HepG2 (cell line): Measurements from ENCODE around the gene DNAJB12. TPM values are rescaled to one million over a fixed set of nuclear protein-coding genes. Genes with fewer than 3 reads are reported as not detected.

Experiments
- ATAC-seq: fragments of 200-7000 bp; cut with Tn5 transposase; 3 replicates; pipeline ENCODE4 v1.9.1; 2020; ENCODE audit warnings: mild to moderate bottlenecking, moderate library complexity
- BruUV-seq: library from RNA; stranded (reverse); fragments of 400-500 nt; replicated peaks from 2 replicates; lab custom pipeline; 2021; lab: Mats Ljungman, UMichigan
- CTCF ChIA-PET: fragments of 300-600 bp; formaldehyde crosslinking; extraction: SDS; loops from one replicate; lab custom pipeline; 2021; ENCODE audit warnings: low total read pairs, inconsistent platforms, low intra/inter-chr PET ratio; lab: Yijun Ruan, JAX
- POLR2A ChIA-PET: fragments of 350-600 bp; sonication (Branson Sonifier 250); formaldehyde crosslinking; loops from one replicate; lab custom pipeline; 2020; ENCODE audit warnings: antibody characterized with exemption, inconsistent platforms; lab: Yijun Ruan, JAX
- DNase-seq: peaks from one replicate; pipeline ENCODE4 v3.0.0-alpha.2; 2015; ENCODE audit warnings: low spot score
- FAIRE-seq: peaks from 3 replicates; lab custom pipeline; 2011; peaks lifted over from hg19 to GRCh38; lab: Jason Lieb, UNC
- H2AFZ ChIP-seq: one replicate; pipeline ENCODE4 v1.6.1; 2011; ENCODE audit warnings: low read length, inconsistent platforms
- H3K27ac ChIP-seq: fragments of 300-600 bp; 3 replicates; pipeline ENCODE4 v1.8.0; 2011; ENCODE audit warnings: mixed run types, mild to moderate bottlenecking, mixed read lengths, low read length, inconsistent platforms; ENCODE audit not compliant: insufficient read depth; ENCODE audit errors: extremely low read length
- H3K27me3 ChIP-seq, 2 experiments: fragments of 200-600 bp in 1 of 2; 2 replicates in 1 of 2; 3 replicates in 1 of 2; pipeline versions ENCODE4 v1.6.0 to v1.8.0; 2011; ENCODE audit warnings: low read length in 2 of 2, mild to moderate bottlenecking in 2 of 2, moderate library complexity in 2 of 2, inconsistent platforms in 1 of 2; ENCODE audit not compliant: insufficient read depth in 2 of 2, control insufficient read depth in 1 of 2
- H3K36me3 ChIP-seq, 2 experiments: fragments of 200-600 bp in 1 of 2; replicated peaks in 1 of 2; 2 replicates in 1 of 2; 3 replicates in 1 of 2; pipeline versions ENCODE4 v1.5.1 to v1.8.0; 2011; ENCODE audit warnings: low read length in 2 of 2, inconsistent platforms in 1 of 2; ENCODE audit not compliant: insufficient read depth in 2 of 2, control insufficient read depth in 1 of 2
- H3K4me1 ChIP-seq: 2 replicates; pipeline ENCODE4 v1.5.1; 2012; ENCODE audit warnings: low read length, inconsistent platforms; ENCODE audit not compliant: insufficient read depth
- H3K4me2 ChIP-seq: 2 replicates; pipeline ENCODE4 v1.6.0; 2011; ENCODE audit warnings: low read depth, low read length, inconsistent platforms
- H3K4me3 ChIP-seq, 3 experiments: fragments of 200-600 bp in 1 of 3; sonication (generic), shearing (Covaris generic) in 1 of 3; replicated peaks in 1 of 3; 2 replicates each; pipeline ENCODE4 v1.5.1; 2011 to 2016; ENCODE audit warnings: low read length in 3 of 3, inconsistent platforms in 2 of 3, low read depth in 2 of 3, mild to moderate bottlenecking in 2 of 3, control low read depth in 1 of 3, mixed read lengths in 1 of 3; ENCODE audit not compliant: insufficient read depth in 1 of 3
- H3K79me2 ChIP-seq: one replicate; pipeline ENCODE4 v1.6.1; 2011; ENCODE audit warnings: low read length, inconsistent platforms; ENCODE audit not compliant: insufficient read depth
- H3K9ac ChIP-seq: 2 replicates; pipeline ENCODE4 v1.6.0; 2011; ENCODE audit warnings: mild to moderate bottlenecking, low read depth, low read length, inconsistent platforms; ENCODE audit not compliant: insufficient read depth
- H3K9me3 ChIP-seq: 2 replicates; pipeline ENCODE4 v1.5.1; 2012; ENCODE audit warnings: mild to moderate bottlenecking, low read length
- H4K20me1 ChIP-seq: 2 replicates; pipeline ENCODE4 v1.6.0; 2011; ENCODE audit warnings: inconsistent platforms, mild to moderate bottlenecking, low read length, moderate library complexity; ENCODE audit not compliant: insufficient read depth
- CEBPG ChIP-seq: IDR thresholded peaks from 2 replicates; pipeline ENCODE4 v1.6.1; 2016
- PTBP1 ChIP-seq: fragments of 200-400 bp; formaldehyde crosslinking; IDR thresholded peaks from 2 replicates; pipeline ENCODE4 v1.6.1; 2018; ENCODE audit warnings: low read length, low read depth; ENCODE audit not compliant: poor library complexity, severe bottlenecking
- RBFOX2 ChIP-seq: fragments of 200-400 bp; formaldehyde crosslinking; IDR thresholded peaks from 2 replicates; pipeline ENCODE4 v1.6.1; 2017; ENCODE audit warnings: low read depth, mild to moderate bottlenecking, low read length
- SOX13 ChIP-seq, 3 experiments: fragments of 450-650 bp in 1 of 3; sonication (generic) in 1 of 3; formaldehyde crosslinking in 1 of 3; IDR thresholded peaks in 2 of 3; conservative IDR thresholded peaks in 1 of 3; 2 replicates each; pipeline versions ENCODE4 v1.5.0 to v1.6.1; 2016 to 2020; ENCODE audit warnings: antibody characterized with exemption in 1 of 3, mild to moderate bottlenecking in 1 of 3, missing compliant biosample characterization in 1 of 3, missing genetic modification reagents in 1 of 3, moderate library complexity in 1 of 3
- WGBS: methylation state at CpG from one replicate; pipeline ENCODE4 v1.1.6; 2017; ENCODE audit warnings: low lambda C conversion rate; 5-methylcytosine and 5-hydroxymethylcytosine counted together
- in situ Hi-C: cut with HindIII; loops from 2 replicates; pipeline ENCODE4 v1.10.0; 2017; ENCODE audit warnings: low pct_unique_long_range_greater_than_20kb; ENCODE audit not compliant: extremely low pct_ligation_motif_present
- intact Hi-C: fragments of 100-400 bp; cut with micrococcal nuclease; formaldehyde crosslinking; loops from one replicate; pipeline ENCODE4 v1.10.0; 2022; ENCODE audit not compliant: unreplicated experiment
- polyA plus RNA-seq, 8 experiments: library from polyadenylated mRNA; depleted of rRNA in 3 of 8; stranded (reverse) in 7 of 8; unstranded in 1 of 8; fragments of >200 nt; fragmentation: Illumina TruSeq in 4 of 8; extraction: Trizol in 4 of 8; gene quantifications; 2 replicates each; pipeline versions ENCODE4 v1.2.1 to v1.2.3, GENCODE V29; 2011 to 2016; ENCODE audit warnings: low read depth in 4 of 8, missing spikeins in 1 of 8, mixed read lengths in 1 of 8; ENCODE audit not compliant: insufficient read depth in 1 of 8
- total RNA-seq, 5 experiments: library from RNA; depleted of rRNA; stranded (reverse); fragments of >200 nt; fragmentation: Illumina TruSeq; extraction: Trizol; gene quantifications; 2 replicates each; pipeline ENCODE4 v1.2.3, GENCODE V29; 2016; ENCODE audit warnings: low read depth in 1 of 5
- TF ChIP-seq, protein P1 (sequence below): IDR thresholded peaks from 2 replicates; pipeline ENCODE4 v1.6.1; 2012; ENCODE audit warnings: inconsistent platforms
- TF ChIP-seq, protein P2 (sequence below): sonication (generic); formaldehyde crosslinking; IDR thresholded peaks from 2 replicates; pipeline ENCODE4 v1.4.0; 2020; ENCODE audit warnings: mild to moderate bottlenecking, low read depth, missing genetic modification reagents
- TF ChIP-seq, protein P3 (sequence below): sonication (generic); formaldehyde crosslinking; IDR thresholded peaks from 2 replicates; pipeline ENCODE4 v1.9.0; 2021; ENCODE audit warnings: missing genetic modification reagents, borderline replicate concordance
- TF ChIP-seq, protein P4 (sequence below): sonication (generic); formaldehyde crosslinking; IDR thresholded peaks from 2 replicates; pipeline ENCODE4 v1.4.0; 2020; ENCODE audit warnings: missing genetic modification reagents; ENCODE audit errors: not compliant biosample characterization
- TF ChIP-seq, protein P5 (sequence below): IDR thresholded peaks from 2 replicates; pipeline ENCODE4 v1.6.1; 2012; ENCODE audit warnings: low read length, improper control_type of control experiment

The DNAJB12 gene
- total and polyA plus RNA-seq, 2 of the 13 experiments (the other 11 are each of a cell fraction or from before 2014, with no cell fraction given), result 10.8 to 18.2 TPM

DNA sequence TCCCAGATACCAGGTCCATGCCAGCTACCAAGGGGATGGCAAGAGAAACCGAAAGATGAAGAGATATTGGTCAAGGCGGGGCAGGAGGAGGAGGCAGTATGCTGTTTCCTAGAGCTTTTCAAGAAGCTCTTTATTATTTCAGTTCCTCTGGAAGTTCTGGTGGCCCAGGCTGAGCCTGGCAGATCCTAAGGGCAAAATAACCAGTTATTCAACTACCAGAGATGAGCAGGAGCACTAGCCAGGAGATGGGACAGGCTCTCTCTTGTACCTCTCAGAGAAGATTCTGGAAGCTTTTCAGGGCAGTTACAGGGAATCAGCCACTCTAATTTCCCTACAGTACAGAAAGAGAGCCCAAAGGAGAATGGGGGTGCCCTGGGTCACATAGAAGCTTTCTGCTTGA lies 5.3 kb downstream of the DNAJB12 start:
- peaks cover 36% of the 10 kb centered on the region for H3K79me2 ChIP-seq
- in situ Hi-C loops, result loop anchor here (25.0 kb wide), 1 partner anchor 262 kb away; the partner anchor contains the start of gene SPOCK2
- WGBS, result 92% methylated on average over 2 of the region's 2 CpGs
- H2AFZ ChIP-seq, result no peak overlapping the region
- H3K27me3 ChIP-seq, result no peaks in the 10 kb centered on the region; a peak in 2 of 5 replicates
- POLR2A ChIA-PET, result interaction anchor here (1.5 kb wide), 1 partner anchor 76 kb away, joined by 6 read pairs; the partner anchor contains the start of gene DDIT4
- no peak overlapping the region for H3K4me2 ChIP-seq
- TF ChIP-seq PTBP1 (no peak), SOX13 (IDR thresholded peaks at IDR 0.05) (no peak), SOX13 (CRISPR knock-in tag; conservative IDR thresholded peaks at IDR 0.05 in 1 of 2, IDR thresholded peaks at IDR 0.05 in 1 of 2) (no peak), CEBPG (CRISPR knock-in tag) (no peak), RBFOX2 (no peak)
- TF ChIP-seq, protein P1, sequence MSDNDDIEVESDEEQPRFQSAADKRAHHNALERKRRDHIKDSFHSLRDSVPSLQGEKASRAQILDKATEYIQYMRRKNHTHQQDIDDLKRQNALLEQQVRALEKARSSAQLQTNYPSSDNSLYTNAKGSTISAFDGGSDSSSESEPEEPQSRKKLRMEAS, result no peak
- TF ChIP-seq, protein P2, sequence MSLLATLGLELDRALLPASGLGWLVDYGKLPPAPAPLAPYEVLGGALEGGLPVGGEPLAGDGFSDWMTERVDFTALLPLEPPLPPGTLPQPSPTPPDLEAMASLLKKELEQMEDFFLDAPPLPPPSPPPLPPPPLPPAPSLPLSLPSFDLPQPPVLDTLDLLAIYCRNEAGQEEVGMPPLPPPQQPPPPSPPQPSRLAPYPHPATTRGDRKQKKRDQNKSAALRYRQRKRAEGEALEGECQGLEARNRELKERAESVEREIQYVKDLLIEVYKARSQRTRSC, result no peak
- TF ChIP-seq, protein P3, sequence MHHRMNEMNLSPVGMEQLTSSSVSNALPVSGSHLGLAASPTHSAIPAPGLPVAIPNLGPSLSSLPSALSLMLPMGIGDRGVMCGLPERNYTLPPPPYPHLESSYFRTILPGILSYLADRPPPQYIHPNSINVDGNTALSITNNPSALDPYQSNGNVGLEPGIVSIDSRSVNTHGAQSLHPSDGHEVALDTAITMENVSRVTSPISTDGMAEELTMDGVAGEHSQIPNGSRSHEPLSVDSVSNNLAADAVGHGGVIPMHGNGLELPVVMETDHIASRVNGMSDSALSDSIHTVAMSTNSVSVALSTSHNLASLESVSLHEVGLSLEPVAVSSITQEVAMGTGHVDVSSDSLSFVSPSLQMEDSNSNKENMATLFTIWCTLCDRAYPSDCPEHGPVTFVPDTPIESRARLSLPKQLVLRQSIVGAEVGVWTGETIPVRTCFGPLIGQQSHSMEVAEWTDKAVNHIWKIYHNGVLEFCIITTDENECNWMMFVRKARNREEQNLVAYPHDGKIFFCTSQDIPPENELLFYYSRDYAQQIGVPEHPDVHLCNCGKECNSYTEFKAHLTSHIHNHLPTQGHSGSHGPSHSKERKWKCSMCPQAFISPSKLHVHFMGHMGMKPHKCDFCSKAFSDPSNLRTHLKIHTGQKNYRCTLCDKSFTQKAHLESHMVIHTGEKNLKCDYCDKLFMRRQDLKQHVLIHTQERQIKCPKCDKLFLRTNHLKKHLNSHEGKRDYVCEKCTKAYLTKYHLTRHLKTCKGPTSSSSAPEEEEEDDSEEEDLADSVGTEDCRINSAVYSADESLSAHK (CRISPR knock-in tag), result no peak
- TF ChIP-seq, protein P4, sequence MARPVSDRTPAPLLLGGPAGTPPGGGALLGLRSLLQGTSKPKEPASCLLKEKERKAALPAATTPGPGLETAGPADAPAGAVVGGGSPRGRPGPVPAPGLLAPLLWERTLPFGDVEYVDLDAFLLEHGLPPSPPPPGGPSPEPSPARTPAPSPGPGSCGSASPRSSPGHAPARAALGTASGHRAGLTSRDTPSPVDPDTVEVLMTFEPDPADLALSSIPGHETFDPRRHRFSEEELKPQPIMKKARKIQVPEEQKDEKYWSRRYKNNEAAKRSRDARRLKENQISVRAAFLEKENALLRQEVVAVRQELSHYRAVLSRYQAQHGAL, result no peak
- TF ChIP-seq, protein P5, sequence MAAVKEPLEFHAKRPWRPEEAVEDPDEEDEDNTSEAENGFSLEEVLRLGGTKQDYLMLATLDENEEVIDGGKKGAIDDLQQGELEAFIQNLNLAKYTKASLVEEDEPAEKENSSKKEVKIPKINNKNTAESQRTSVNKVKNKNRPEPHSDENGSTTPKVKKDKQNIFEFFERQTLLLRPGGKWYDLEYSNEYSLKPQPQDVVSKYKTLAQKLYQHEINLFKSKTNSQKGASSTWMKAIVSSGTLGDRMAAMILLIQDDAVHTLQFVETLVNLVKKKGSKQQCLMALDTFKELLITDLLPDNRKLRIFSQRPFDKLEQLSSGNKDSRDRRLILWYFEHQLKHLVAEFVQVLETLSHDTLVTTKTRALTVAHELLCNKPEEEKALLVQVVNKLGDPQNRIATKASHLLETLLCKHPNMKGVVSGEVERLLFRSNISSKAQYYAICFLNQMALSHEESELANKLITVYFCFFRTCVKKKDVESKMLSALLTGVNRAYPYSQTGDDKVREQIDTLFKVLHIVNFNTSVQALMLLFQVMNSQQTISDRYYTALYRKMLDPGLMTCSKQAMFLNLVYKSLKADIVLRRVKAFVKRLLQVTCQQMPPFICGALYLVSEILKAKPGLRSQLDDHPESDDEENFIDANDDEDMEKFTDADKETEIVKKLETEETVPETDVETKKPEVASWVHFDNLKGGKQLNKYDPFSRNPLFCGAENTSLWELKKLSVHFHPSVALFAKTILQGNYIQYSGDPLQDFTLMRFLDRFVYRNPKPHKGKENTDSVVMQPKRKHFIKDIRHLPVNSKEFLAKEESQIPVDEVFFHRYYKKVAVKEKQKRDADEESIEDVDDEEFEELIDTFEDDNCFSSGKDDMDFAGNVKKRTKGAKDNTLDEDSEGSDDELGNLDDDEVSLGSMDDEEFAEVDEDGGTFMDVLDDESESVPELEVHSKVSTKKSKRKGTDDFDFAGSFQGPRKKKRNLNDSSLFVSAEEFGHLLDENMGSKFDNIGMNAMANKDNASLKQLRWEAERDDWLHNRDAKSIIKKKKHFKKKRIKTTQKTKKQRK, result no peak
- TF ChIP-seq, all 625 proteins: peak for 0
- H3K9ac ChIP-seq, result no peak overlapping the region
- no peak overlapping the region for H3K4me3 ChIP-seq
- CTCF ChIA-PET, result no interaction called here
- intact Hi-C loops, result no loop called here
- H3K27ac ChIP-seq, result no peak overlapping the region
- no peak for FAIRE-seq
- DNase-seq, result no peak
- no TSS peak for BruUV-seq
- no peak for ATAC-seq
- no peaks in the 10 kb centered on the region for H4K20me1 ChIP-seq
- peaks cover 17% of the 10 kb centered on the region for H3K4me1 ChIP-seq
- H3K36me3 ChIP-seq, result peaks cover 12 to 32% of the 10 kb centered on the region in 2 experiments
- no peaks in the 10 kb centered on the region for H3K9me3 ChIP-seq
